GM12872 (cell line): Measurements from ENCODE around the gene EVPLL.

Experiments
- TF ChIP-seq, protein P1 (sequence below): IDR thresholded peaks from 3 replicates; pipeline ENCODE4 v1.5.1; 2011; ENCODE audit warnings: low read depth, mild to moderate bottlenecking, low read length, moderate library complexity; ENCODE audit not compliant: insufficient read depth

Gene EVPLL

GRCh38 chr17:18381953-18382245 lies 4.3 kb downstream of the EVPLL start:
- TF ChIP-seq, protein P1, sequence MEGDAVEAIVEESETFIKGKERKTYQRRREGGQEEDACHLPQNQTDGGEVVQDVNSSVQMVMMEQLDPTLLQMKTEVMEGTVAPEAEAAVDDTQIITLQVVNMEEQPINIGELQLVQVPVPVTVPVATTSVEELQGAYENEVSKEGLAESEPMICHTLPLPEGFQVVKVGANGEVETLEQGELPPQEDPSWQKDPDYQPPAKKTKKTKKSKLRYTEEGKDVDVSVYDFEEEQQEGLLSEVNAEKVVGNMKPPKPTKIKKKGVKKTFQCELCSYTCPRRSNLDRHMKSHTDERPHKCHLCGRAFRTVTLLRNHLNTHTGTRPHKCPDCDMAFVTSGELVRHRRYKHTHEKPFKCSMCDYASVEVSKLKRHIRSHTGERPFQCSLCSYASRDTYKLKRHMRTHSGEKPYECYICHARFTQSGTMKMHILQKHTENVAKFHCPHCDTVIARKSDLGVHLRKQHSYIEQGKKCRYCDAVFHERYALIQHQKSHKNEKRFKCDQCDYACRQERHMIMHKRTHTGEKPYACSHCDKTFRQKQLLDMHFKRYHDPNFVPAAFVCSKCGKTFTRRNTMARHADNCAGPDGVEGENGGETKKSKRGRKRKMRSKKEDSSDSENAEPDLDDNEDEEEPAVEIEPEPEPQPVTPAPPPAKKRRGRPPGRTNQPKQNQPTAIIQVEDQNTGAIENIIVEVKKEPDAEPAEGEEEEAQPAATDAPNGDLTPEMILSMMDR: no peak

DNA sequence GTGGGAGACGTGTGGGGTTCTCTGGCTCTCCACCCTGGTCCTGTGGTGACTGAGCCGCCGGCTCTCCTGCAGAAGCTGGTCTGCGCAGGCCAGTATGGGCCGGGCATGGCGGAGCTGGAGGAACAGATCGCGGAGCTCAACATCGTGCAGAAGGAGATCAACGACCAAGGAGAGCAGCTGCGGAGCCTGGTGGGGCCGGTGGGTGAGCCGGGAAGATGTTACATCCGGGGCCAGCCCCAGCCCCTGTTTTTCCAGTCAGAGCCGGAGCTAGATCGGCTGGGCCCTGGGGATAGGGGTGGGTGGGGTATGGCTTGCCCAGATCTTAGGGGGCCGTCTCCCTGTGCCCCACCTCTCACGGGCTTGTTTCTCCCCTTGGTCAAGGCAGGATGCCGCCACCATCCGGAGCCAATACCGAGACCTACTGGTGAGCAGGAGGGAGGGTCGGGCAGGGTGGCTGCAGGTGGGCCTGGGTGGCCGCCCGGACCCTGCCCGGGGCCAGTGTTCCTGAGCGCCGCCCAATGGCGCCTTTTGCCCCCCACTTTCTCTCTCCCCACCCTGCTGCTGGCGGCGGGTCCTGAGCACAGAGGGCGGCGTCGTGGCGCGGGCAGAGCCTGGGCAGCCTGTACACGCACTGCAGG lies 5.0 kb downstream of the EVPLL start:
- TF ChIP-seq, protein P1: no peak
